ENCODE measurements around the gene ACTN4.
"Not testable (repeated sequence)": the region's sequence is repeated elsewhere in the genome, so short reads cannot be mapped to it uniquely, and the experiment has no call there.

The ACTN4 gene

DNA sequence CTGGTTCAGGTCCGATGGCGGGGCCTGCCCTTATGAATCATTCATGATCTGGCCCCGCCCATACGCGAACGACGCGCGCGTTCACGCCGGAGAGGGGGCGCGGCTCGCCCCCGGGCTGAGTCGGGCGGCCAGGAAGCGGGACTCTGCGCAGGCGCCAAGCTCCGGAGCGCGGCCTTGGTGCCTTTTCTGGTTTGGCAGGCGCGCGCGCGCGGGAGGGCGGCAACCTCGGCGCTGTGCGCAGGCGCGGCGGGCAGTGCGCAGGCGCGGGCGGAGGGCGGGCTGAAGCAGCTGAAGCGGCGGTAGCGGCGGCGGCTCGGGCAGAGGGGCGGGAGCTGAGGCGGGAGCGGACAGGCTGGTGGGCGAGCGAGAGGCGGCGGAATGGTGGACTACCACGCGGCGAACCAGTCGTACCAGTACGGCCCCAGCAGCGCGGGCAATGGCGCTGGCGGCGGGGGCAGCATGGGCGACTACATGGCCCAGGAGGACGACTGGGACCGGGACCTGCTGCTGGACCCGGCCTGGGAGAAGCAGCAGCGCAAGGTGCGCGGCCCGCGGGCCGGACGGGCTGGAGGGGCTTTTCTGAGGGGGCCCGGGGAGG, at the start of gene ACTN4:
ACTN4 (plus strand) TSS at position 282 of the 598 bp plus-strand sequence; CDS start at position 379, 97 bp downstream.
- DNase-seq = peak; percentile 89 to 100 (median 98)

DNA sequence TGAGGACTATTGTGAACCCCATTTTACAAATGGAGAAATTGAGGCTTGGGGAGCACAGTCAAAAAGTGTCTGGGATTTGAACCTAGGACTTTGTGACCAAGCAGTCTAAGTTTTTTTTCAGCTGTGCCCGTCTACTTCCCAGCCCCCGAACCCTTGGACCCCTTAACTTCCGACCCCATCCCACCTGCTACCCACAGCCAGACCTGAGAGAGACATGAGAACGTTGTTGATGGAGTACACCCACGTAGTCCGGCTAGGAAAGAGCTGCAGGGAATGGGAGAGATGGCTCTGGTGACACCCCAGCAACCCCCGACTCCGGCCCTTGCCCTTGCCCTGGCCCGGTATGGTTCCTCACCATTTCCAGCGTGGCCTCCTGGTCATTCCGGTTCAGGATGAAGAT, 47.7 kb upstream of the ACTN4 start:
- no peak for DNase-seq

DNA sequence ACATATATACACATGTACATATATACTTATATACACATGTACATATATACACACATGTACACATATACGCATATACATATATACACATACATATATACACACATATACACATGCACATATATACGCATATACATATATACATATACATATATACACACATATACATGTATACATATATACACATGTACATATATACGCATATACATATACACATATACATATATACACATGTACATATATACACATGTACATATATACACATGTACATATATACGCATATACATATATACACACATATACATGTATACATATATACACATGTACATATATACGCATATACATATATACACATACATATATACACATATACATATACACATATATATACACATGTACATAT, 44.6 kb upstream of the ACTN4 start:
- not testable (repeated sequence) for DNase-seq

DNA sequence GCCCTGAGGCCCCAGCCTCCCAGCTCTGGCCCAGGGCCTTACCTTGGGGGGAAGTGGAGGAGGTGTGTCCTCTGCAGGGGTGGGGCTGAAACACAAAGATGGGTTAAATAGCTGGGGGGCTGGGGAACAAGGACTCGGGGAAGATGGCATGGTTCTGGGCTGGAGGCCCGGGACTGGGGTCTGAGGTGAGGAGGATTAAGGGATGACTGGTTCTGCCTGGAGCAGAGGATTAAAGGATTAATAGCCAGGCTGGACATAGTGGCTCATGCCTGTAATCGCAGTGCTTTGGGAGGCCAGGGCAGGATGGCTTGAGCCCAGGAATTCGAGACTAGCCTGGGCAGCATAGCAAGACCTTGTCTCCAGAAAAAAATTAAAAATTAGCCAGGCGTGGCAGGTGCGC, 41.3 kb upstream of the ACTN4 start:
- no peak for DNase-seq

DNA sequence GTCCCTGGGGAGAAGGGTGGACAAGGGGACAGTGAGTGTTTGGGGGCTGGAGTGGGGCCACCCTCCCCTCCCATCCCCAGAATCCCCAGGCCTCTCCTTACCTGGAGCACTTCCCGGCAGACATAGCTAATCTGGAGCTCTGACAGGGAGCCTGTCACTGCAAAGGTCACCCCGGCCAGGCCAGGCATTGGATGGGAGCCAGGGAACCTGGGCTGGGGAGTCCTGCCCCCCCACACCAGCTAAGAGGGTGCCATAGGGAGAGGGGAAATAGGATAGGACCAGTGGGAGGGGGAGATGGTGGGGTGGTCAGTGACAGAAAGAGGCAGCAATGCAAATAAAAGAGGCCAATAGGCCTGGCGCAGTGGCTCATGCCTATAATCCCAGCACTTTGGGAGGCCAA, 33.2 kb upstream of the ACTN4 start:
- DNase-seq = no peak

- no peak for DNase-seq
These were observed 32.4 kb upstream of the ACTN4 start for GRCh38 chr19:38615007-38615581.

DNA sequence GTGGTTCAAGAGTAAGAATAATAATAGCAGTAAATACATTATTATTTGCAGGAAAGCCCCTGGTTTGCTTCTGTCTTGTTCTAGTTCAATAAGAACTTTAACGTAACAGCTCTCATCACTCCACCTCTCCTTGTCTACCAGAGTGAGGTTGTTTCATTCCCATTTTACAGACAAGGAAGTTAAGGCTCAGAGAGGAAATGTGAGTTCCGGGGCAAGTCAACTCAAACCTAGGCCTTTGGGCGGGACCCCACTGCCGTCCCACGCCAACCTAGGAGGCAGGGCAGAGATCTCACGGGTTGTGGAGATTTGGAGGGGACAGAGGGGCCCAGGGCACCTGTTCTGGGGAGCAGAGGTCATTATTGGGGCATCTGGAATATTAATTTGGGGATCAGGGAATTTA, 31.2 kb upstream of the ACTN4 start:
- no peak for DNase-seq

DNA sequence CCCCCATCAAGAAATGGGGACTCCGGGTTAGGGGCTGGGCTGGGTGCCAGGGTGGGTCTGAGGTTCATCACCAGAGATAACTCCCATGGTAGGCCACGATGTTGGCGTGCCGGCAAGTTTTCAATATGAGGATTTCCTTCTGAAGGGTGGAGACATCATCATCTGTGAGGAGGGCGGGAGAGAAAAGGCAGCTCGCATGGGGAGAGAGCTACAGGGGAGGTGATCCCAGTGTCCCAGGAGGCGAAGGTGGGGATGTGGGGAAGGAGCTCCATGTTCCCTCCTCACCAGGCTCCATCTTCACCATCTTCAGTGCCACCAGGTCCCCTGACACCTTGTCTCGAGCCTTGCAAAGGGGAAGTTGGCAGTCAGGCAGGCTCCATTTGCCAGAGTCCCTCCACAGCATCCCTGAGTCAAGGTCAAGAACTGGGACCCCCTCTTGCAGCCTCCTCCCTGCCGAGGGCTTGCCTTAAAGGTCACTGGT, 30.1 kb upstream of the ACTN4 start:
- DNase-seq = no peak

DNA sequence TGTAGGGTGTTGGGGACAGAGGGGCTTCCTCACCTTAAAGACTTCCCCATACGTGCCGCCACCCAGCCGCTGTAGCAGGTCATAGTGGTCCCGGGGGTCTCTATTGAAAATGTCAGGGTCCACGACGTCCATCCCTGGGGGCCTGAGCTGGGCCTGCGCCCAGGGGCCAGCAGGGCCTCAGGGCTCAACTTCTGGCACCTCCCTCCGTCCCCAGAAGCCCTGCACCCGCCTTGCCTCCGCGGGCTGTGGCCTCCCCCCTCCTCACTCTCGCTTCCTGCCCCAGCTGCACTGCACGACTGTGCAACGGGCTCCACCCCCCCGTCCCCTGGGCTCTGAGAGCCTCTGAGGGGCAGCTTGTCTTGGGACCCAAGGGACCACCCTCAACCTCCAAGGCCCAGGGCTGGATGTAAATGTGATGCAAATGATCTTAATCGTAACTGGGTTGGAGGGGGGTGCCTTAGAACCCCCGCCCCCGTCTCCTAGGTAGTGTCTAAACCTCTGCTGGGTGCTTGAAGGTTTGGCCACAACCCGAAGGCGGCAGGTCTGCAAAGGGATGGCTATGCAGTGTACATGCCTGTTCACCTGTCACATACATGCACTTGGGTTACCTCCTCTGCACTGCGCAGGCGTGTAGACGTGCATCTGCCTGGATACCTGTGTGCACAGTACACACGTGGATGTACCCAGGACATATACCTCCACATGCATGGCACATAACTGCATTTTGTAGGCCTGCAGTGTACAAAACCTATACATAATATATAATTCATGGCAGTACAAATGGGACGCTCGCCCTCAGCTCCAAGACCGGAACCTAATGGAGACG, 29.5 kb upstream of the ACTN4 start, which contains the start of gene MAP4K1:
MAP4K1 (minus strand) TSS at position 190 of the 826 bp plus-strand sequence; CDS start at position 132, 58 bp downstream.
- DNase-seq = peak in 3 of 14 donors; percentile 9 to 28 (median 19)

DNA sequence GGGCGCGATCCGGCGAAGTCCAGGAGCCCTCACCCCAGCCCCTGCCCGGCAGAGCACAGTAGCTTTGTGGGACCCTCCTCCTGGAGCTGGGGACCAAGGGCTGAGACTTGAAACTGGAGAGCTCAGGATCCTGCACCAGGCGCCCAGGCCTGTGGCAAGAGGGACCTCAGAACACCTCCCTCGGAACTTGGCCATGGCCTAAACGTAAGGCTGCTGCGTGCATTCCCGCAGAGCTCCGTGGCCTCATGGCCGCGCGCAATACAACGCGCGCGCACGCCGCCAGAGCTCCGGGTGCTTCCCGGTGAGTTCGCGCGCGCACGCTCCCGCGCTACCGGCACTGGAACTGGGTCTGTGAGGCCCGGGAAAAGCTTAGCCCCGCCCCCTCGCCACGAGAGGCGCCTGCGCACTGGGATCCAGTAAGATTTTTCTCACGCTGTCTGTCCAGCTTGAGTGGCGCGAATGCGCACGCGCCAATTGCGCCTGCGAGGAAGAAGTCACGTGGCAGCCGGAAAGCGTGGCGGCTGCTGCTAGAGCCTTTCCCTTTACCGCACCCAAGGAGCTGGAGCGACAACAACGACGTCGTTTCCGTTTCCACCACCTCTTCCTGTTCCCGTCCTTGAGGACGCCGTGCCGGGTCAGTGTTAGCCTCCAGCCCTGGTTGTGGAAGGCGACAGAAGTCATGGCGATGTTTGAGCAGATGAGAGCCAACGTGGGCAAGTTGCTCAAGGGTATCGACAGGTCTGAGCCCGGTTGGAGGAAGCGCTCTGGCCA, 28.7 kb upstream of the ACTN4 start, which contains the start of gene EIF3K:
EIF3K (plus strand) TSS at position 599 of the 771 bp plus-strand sequence; CDS start at position 680, 81 bp downstream.
- peak; percentile 87 to 100 (median 98) for DNase-seq

- DNase-seq = no peak
These were observed 27.9 kb upstream of the ACTN4 start for GRCh38 chr19:38619361-38620174.

GRCh38 chr19:38624822-38625221, 22.6 kb upstream of the ACTN4 start:
- DNase-seq = no peak

DNA sequence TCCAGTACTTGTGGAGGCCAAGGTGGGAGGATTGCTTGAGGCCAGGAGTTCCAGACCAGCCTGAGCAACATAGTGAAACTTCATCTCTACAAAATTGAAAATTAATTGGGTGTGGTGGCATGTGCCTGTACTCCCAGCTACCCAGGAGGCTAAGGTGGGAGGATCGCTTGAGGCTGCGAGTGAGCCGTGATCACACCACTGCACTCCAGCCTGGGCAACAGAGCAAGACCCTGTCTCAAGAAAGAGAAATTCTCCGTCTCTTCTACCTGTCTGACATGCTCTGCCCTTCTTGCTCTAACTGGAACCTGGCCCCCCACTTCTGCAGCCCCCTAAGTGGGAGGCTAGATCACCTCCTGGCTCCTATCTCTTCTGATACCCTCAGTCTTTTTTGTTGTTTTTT, 21.0 kb upstream of the ACTN4 start:
- DNase-seq = no peak

DNA sequence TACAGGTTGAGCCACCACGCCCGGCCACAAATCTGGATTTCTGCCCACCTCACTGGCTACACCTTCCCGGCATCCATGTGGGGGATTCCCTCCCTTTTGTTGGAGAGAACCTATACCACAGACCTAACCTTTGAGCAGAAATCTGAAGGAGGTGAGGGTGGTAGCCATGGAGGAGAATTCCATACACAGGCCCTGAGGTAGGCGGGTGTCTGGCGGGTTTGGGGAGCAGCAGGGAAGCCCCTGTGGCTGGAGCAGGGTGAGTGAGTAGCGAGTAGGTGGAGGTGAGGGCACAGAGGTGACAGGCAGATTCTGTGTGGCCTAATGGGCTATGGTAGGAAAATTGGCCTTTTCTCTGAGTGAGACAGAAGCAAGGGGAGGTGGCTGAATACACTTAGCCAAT, 17.9 kb upstream of the ACTN4 start:
- no peak for DNase-seq

DNA sequence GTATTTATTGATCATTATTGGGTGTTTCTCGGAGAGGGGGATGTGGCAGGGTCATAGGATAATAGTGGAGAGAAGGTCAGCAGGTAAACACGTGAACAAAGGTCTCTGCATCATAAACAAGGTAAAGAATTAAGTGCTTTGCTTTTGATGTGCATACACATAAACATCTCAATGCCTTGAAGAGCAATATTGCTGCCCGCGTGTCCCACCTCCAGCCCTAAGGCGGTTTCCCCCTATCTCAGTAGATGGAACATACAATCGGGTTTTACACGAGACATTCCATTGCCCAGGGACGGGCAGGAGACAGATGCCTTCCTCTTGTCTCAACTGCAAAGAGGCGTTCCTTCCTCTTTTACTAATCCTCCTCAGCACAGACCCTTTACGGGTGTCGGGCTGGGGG, 16.1 kb upstream of the ACTN4 start:
- not testable (repeated sequence) for DNase-seq

DNA sequence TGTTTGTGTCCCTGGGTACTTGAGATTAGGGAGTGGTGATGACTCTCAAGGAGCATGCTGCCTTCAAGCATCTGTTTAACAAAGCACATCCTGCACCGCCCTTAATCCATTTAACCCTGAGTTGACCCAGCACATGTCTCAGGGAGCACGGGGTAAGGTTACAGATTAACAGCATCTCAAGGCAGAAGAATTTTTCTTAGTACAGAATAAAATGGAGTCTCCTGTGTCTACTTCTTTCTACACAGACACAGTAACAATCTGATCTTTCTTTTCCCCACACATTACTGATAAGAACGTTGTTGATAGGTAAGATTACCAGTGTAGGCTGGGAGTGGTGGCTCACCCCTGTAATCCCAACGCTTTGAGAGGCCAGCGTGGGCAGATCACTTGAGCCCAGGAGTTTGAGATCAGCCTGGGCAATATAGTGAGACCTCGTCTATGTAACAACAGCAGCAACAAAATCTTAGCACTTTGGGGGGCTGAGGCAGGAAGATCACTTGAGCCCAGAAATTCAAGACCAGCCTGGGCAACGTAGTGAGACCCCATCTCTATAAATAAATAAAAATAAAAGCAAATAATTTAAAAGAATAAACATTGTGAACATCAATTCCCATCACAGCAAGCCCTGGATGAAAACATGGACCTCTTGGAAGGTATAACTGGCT, 15.5 kb upstream of the ACTN4 start:
- DNase-seq = not testable (repeated sequence)

GRCh38 chr19:38632476-38633213, 14.8 kb upstream of the ACTN4 start:
- no peak for DNase-seq

DNA sequence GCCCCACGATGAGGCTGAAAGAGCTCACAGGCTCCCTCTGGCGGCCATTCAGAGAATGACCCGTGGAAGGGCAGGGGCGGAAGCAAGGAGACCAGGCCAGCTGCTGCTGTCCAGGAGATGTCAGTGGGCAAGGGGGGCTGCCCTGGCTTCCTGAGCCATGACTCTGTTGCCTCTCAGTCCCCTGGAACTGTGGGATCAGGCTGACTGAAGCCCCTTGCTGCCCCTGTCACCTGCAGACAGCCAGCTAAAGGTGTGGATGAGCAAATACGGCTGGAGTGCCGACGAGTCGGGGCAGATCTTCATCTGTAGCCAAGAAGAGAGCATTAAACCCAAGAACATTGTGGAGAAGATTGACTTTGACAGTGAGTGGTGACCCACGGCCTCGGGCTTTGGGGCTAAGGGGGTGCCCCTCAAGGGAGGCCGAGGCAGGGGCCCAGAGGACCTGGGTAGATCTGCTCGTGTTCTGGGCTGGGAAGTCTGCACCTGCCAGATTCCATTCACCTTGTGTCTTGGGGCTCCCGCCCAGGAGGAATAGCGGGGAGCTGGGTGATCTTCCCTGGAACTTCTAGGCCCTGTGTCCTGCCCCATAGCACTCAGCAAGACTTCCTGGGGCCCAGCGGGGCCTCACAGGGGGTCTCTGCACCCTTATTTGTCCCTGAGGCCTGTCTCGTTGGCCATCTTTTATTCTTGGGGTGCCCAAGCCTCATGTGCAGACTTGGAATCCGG, 12.5 kb upstream of the ACTN4 start:
- peak in 11 of 14 donors; percentile 4 to 75 (median 40) for DNase-seq

All from C1 segment of cervical spinal cord (tissue), 14 donors.